H1 (cell line): ENCODE results near the gene RGS3. TPM values are rescaled to one million over a fixed set of nuclear protein-coding genes. Genes with fewer than 3 reads are reported as not detected.

Source experiments
- CHD7 ChIP-seq: fragments of 300-600 bp; sonication (generic); IDR thresholded peaks from 2 replicates; pipeline ENCODE4 v1.7.1; 2012; ENCODE audit warnings: low read length, moderate library complexity, mild to moderate bottlenecking, inconsistent platforms; ENCODE audit not compliant: insufficient replicate concordance
- RBBP5 ChIP-seq: IDR thresholded peaks from 2 replicates; pipeline ENCODE4 v1.7.1; 2012; ENCODE audit warnings: low read depth, mild to moderate bottlenecking, inconsistent platforms, low read length, moderate library complexity, borderline replicate concordance
- polyA plus RNA-seq, 7 experiments: library from polyadenylated mRNA; depleted of rRNA in 3 of 7; stranded (reverse) in 5 of 7; unstranded in 2 of 7; fragments of >200 nt in 5 of 7; fragments of 200-250 nt in 2 of 7; gene quantifications; 1 replicate in 5 of 7; 2 replicates in 1 of 7; 4 replicates in 1 of 7; pipeline versions ENCODE4 v1.2.1 to v1.2.3, GENCODE V29; 2011 to 2013; ENCODE audit warnings: missing spikeins in 2 of 7, mixed read lengths in 2 of 7
- total RNA-seq: library from RNA; stranded (reverse); fragmentation: NEBNext Ultra II Directional; extraction: Animal tissue kit (Norgen Biotek cat#: 25700); gene quantifications from 2 replicates; pipeline ENCODE4 v1.2.1, GENCODE V29; 2021

RGS3 gene
- total and polyA plus RNA-seq, 2 of the 8 experiments (the other 6 are each of a cell fraction or from before 2014, with no cell fraction given) = 12.6 to 18.2 TPM

DNA sequence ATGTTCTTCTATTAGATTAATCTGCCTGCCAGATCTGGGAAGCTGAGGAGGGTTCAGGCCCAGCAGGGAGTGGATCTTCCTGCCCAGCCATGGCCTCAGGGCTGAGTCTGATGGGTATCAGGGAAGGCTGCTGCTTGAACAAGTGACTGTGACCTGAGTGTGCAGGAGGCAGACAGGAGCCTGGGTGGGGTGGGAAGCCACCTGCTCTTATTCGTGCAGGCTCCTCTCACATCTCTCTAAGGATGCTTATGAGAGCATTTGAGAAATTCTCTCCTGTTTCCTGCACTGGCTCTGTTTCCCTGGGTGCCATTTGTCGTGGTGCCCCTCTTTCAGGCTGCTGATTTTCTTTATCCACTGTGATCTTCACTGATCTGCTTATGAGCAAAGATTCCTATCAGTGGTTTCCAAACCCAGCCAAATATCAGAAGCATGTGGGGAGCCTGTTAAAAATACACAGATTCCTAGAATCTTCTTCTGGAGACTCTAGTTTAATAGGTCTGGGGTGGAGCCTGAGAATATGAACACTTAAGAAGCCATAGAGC lies 2.1 kb downstream of the RGS3 start (continued):
- TF ChIP-seq CHD7 (no peak), RBBP5 (no peak)
